Inferior parietal cortex (tissue), 1 donor: Measurements from ENCODE around the gene KRT3.
"Not testable (repeated sequence)": the region's sequence is repeated elsewhere in the genome, so short reads cannot be mapped to it uniquely, and the experiment has no call there.

Experiments
- DNase-seq: peaks from one replicate; pipeline ENCODE4 v3.0.0-alpha.2; 2016; ENCODE audit errors: extremely low spot score

The KRT3 gene

GRCh38 chr12:52760623-52761022, 35.3 kb downstream of the KRT3 start:
- no peak for DNase-seq

DNA sequence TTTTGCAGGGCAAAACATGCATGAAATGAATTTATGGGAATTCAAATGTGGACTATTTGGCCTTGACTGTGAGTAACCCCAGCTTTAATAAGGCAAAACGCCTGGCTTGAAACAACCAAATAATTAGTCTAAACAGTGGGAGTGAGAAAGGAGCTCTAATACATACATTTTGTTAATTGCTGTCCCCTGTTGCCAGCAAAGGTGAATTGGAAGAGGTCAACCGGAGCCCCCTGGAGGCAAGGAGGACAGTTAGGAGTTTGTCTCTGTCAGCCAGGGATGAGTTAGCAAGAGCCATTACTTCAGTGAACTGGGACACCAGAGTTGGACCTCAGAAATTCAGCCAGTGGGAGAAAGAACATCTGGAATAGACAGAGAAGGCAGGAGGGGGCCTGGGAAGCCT, 36.2 kb downstream of the KRT3 start:
- no peak for DNase-seq

- no peak for DNase-seq
Measured at GRCh38 chr12:52759218-52759617, 36.7 kb downstream of the KRT3 start.

- no peak for DNase-seq
Measured at GRCh38 chr12:52757449-52758176, 38.3 kb downstream of the KRT3 start.

DNA sequence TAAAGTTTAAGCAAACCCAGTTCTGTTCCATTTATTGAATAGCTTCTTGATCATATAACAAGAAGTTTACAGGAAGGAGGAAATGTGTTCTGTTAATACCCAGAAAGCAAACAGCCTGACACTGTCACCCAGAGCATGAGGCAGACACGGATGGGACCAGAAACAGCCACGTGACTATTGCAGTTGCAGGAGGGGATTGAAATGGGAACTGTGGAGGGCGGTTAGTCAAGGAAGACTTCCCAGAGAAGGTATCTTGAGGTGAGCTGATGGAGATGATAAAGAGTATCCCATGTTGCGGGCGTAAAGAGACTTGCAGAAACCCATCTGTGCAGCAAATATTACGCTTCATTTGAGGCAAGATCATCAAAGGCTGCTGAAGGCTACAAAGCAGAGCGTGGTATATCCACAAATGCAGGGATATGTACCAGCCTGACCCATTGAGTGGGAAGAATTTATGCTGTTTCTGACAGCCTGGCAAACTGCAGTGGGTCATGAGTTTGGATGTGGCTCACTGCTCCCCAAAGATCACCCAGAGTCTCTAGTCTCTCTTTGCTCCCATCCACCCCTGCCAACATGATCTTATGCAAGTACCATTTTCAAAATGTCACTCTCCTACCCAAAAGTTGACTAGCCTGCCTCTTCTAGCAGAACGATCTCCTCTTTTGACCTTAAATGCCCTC, 39.5 kb downstream of the KRT3 start:
- DNase-seq, result no peak

GRCh38 chr12:52755533-52755932, 40.4 kb downstream of the KRT3 start:
- DNase-seq, result no peak

GRCh38 chr12:52754135-52754534, 41.8 kb downstream of the KRT3 start:
- no peak for DNase-seq

DNA sequence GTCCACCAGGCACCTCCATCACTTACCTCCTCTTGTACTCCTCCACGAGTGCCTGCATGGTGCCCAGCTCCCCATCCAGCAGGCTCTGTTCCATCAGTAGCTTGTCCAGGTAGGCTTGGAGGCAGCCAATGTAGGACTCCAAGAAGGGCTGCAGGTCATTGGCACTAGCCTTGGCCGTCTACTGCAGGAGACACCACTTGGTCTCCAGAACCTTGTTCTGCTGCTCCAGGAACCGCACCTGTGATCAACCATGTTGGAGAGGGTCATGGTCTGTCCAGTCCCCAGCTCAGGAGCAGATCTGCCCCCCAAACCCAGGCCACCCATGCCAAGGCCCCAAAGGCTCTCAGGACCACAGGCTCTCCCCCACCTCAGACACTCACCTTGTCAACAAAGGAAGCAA, 42.6 kb downstream of the KRT3 start:
- no peak for DNase-seq

DNA sequence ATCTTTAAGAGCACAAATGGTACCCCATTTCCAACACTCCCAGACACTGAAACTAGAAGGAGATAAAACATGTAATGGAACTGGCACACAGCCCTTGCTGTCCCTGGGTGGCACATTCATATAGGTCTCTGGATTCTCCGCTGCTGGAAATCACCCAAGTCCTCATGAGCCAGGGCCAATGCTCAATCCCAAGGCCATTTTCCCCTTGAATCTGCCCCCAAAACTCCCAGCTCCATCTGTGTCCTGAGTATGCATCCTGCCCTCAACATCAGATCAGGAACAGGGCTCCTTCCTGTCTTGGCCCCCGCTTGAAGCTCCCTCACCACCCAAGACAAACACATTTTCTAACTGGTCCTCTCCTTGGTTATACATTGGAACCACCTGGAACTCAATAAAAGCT, 43.4 kb downstream of the KRT3 start:
- DNase-seq, result no peak

DNA sequence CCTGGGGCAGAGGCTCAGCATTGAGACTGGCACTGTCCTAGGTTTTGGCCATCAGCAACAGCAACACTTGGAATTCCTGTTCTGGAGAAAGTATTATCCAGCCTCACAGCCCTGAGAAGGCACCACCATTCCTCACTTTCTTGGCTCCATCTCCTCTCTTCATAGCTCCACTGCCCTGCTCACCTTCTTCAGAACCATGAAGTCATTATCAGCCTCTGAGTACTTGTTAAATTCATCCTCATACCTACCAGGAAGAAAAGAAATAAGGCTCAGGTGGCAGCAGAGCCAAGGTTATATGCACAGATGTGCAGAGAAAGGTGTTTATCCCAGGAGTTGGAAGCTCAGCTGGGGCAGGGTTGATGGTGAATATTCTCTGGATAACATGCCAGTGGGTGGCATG, 44.1 kb downstream of the KRT3 start:
- DNase-seq, result no peak

- not testable (repeated sequence) for DNase-seq
Measured at GRCh38 chr12:52750532-52750931, 45.4 kb downstream of the KRT3 start.

DNA sequence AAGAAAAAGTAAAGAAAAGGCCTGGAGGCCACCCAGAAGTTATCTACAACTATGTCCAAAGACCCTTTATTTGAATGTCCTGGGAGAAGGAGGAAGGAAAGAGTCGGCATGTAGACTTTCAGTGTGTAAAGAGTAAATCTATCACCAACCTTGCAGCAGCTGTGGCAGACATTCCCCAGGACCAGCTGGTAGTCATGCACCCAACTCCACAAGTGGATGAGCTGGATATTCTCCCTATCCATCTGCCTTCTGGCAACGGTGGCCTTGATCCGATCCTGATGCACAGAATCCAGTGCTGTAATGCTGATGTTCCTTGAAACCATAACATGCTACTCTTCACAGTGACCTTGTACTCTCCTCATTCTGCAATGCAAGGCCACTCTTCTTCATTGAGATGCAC, 46.1 kb downstream of the KRT3 start:
- no peak for DNase-seq

- DNase-seq, result no peak
Measured at GRCh38 chr12:52748578-52748977, 47.3 kb downstream of the KRT3 start.

- no peak for DNase-seq
Measured at GRCh38 chr12:52745554-52745953, 50.4 kb downstream of the KRT3 start.

DNA sequence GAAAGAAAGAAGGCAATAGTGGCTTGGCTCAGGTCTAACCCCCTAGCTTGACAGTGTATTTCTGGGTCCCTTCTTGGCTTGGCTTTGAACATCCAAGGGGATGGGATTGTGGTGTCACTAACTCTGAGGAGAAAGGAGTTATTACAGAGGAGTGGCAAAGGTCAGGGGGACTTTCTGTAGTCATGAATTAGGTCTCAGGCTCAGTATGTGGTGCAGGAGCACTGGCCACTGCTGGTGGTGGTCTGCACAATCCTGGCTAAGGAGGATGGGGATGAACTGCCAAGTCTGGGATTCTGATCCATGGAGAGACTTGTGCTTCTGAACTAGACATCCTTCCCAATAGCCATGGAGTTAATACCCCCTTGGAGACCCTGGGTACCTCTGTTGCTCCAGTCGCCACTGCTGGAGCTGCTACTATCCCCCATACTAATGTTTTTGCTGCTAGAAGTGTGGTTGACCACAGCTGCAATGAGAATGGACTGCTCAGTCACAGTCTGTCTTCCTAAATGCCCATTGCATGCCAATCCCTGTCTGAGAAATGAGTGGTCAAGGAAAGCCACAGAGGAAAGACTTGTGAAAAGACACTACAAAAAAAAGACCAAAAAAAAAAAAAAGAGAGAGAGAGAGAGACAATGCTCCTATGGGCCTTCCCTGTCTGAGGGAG, 51.3 kb downstream of the KRT3 start:
- no peak for DNase-seq

DNA sequence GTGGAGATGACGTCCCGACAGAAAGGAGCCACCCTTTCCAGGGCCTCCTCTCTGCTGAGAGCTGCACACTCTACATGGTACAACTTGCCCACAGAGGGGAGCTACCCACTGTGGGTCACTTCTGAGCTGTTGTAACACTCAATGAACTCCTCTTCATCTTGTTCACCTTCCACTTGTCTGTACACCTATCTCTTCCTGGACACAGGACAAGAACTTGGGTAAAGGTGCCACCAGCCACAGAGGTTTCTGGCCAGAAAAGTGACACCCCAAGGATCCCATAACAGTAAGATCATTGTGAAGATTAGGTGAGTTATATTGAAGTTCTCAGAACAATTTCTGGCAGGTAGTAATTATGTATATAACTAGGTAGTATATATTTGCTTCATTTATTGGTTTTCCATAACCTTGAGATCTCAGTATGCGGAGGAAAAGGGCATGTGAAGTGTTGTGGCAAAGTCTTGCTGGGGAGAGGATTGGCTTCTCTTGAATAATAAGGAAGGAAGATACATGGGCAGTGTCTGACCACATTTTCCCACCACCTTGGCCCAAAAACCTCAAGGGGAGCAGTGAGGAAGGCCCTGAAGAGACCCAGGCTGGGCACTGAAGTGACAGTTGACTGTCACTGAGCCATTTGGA, 53.0 kb downstream of the KRT3 start:
- DNase-seq, result no peak

DNA sequence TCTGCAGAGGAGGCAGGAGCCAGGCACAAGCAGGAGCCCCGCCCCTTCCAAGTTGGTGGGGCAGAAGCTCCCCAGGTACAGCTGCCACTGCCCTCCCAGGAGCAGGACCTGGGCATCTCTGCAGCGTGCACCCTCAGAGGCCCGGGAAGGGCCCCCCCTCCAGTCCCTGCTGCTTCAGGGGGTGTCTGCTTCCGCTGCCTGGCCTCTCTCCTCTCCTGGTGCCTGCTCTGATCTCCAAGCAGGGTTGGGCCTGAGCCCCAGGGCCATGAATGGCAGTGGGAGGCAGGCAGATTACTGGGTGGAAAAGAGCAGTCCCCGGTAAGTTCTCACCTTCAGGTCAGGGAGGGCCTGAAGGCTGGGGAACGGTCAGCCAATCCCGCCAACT, 53.7 kb downstream of the KRT3 start:
- no peak for DNase-seq

GRCh38 chr12:52741375-52742195, 54.3 kb downstream of the KRT3 start:
- no peak for DNase-seq

- no peak for DNase-seq
Measured at GRCh38 chr12:52740584-52740983, 55.3 kb downstream of the KRT3 start.

DNA sequence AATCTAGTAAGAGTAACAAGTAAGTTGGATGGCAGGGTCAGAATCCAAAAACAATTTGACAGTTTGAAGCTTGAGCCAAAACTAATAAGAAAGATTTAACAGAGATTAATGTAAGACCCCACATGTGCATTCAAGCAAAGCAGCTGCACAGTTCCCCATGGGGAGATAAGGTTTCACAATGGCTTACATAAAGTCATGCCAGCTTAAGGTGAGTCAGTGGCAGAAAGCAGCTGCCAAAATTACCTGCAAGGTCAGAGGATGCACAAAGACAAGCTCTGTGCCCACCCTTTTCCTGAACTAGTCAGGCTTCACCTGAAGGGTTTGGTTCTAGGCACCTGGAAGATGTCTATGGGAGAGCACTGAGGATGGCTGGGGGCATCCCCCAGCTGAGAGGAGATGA, 56.0 kb downstream of the KRT3 start:
- no peak for DNase-seq
